Activated CD8-positive, alpha-beta memory T cell treated with anti-CD3 and anti-CD28 coated beads, Interleukin-2, amount 50 U/mL, for 1 hour (primary cell): ENCODE data around the gene FGF11.

Source experiments
- DNase-seq: peaks from one replicate; pipeline ENCODE4 v3.0.0-alpha.2; 2020; ENCODE audit errors: extremely low read depth

The FGF11 gene

GRCh38 chr17:7439462-7440112, at the start of gene FGF11:
FGF11 (plus strand) TSS chr17:7439512; CDS start chr17:7439621, 109 bp downstream.
- no peak for DNase-seq

DNA sequence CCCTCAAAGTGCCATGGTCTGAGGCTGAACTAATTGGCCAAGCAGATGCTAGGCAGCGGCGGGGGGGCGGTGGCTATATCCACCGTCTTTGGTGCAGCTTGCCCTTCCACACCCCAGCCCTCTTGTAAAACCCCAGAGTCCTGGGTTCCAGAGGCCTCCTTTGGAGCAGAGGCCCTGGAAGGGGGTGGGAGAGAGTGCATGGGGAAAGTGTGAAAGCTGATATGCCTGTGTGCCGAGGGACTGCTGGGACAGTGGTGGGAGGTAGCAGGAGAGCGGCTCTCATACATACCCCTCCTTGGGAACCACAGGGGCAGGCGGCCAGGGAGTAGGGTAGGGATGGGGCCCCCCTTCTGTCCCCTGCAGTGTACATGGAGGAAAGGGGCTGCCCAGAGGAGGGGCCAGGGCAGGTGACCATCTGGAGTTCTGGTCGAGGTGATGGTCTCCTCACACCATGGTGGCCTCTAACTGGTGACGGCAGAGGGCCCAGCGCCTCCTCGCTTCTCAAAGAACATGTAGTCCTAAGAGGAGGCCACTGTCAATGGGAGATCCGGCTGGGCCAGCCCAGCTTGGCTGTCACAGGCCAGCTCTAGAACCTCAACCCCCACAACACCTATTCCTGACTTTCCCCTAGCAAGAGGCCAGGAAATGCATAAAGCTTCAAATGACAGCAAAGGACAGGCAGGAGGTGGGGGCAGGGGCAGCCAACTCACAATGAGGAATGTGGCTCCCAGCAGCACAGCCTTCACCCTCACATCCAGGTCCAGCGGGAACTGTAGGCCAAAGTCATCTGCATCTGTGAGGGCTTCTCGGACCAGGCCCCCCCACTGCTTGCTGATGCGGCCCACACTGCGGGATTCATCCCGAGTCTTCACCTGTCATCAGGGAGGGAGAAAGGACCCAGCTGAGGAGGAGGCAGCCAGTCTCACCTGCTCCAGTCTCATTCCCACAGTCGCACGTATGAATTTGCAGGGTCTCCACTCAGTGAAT, 49.1 kb upstream of the FGF11 start:
- no peak for DNase-seq

GRCh38 chr17:7391307-7391706, 48.0 kb upstream of the FGF11 start:
- no peak for DNase-seq

DNA sequence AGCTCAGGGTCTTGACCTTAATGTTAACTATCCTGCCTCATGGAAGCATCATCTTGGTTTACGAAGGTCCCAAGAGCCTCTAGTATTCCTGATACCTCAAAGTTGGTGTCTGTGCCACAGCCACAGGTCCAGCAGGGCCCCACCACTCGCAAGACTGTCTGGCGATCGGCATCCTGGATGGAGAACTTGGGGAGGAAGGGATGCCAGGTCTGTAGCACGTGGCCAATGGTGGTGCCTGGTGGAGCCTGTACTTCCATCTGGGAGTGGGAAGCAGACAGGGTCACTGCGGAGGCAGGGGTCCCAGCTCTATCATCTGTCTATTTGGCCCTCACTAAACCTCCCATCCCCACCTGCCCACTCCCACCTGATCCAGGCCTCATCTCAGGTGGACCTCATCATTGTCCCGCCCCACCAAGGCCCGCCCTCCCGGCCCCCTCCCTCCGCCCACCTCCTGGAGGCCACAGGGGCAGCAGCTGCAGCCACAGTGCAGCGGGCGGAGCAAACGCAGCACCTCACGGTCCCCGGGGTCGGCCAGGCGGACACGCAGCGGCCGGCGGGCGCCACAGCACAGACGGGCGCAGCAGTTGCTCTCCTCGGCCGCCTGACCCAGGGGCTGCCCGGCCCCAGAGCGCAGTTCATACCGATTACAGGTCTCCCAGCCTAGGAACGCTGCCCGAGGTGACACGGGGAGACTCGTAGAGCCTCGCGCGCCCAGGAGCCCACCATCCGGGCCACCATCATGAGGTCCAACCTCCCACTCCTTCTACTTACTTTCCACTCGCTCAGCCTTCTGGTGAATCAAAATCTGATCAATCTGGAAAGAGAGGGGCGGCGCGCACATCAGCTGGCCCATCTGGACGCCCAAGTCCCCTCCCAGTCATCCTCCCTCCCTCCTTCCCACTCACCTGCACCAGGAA, 46.4 kb upstream of the FGF11 start:
- no peak for DNase-seq

DNA sequence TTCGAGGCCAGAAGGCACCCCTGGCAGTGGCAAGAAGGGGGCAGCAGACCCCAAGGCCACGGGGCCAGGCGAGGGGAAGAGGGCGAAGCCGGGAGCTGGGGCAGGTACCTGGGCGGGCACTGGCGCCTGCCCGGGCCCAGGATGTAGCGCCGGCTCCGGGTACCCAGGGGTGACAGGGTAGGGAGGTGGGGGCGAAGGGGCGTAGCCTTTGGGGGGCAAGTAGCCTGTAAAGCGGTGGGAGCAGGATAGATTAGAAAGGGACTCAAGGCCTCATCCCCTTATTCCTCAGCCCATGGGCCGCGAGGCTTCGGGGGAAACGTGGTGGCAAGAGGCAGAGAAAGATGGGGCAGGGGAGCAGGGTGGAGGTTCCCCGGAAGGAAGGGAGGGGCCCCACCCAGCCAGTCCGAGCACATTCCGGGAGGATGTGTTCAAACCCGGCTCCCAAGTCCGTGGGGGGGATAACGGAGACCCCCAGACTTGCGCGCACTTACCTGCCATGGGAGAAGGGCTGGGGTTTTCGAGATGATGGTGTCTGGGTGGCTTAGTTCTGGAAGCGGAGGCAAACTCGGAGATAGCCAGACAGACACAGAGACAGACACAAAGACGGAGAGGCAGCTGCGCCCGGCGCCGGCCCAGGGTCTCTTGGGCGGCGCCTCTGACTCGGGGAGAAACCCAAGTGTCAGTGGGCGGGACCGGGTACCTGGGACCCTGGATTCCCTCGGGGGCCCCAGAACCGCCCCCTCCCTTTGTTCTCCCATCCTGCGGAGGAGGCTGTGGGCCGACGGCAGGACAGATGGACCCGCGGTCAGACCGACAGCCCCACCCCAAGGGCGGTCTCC, 45.5 kb upstream of the FGF11 start:
- no peak for DNase-seq

GRCh38 chr17:7394452-7395191, 44.7 kb upstream of the FGF11 start, which contains the start of gene PLSCR3:
PLSCR3 (minus strand) TSS chr17:7394525; CDS start chr17:7394110, 415 bp downstream.
- DNase-seq = no peak

- no peak for DNase-seq
These were observed 43.2 kb upstream of the FGF11 start for GRCh38 chr17:7396147-7396546.

DNA sequence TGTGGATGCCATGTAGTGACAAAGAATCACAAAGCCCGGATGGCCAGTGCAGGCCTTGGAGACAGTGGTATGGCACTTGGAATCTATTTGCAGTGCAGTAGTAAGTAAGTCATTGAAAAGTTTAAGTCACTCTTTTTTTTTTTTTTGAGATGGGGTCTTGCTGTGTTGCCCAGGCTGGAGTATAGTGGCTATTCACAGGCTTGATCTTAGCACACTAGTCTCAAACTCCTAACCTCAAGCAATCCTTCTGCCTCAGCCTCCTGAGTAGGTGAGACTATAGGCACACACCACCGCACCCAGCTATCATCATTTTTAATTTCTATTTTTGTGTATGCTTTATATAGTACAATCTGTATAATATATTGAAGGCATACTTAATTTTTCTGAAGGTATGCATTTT, 40.7 kb upstream of the FGF11 start:
- DNase-seq = no peak

- DNase-seq = no peak
These were observed 36.1 kb upstream of the FGF11 start for GRCh38 chr17:7403043-7403726.

DNA sequence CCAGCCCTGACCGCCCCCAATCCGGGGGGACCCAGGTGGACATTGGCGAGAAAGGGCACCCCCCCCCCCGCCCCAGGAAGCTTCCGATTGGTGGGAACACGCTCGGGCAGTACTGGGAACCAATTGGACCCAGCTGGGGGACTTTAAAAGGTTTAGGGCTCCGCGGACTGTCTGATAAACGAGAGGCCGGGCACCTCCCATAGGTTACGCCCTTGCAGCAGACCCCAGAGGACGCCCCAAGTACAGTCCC, 35.7 kb upstream of the FGF11 start:
- no peak for DNase-seq

- DNase-seq = peak; percentile 90
These were observed 35.2 kb upstream of the FGF11 start, which contains the start of gene TMEM256 for GRCh38 chr17:7403977-7404736. TMEM256 (minus strand) TSS chr17:7404097; CDS start chr17:7404084, 13 bp downstream.

- DNase-seq = no peak
These were observed 34.5 kb upstream of the FGF11 start for GRCh38 chr17:7404737-7405349.

- DNase-seq = no peak
These were observed 33.7 kb upstream of the FGF11 start for GRCh38 chr17:7405350-7406234.

DNA sequence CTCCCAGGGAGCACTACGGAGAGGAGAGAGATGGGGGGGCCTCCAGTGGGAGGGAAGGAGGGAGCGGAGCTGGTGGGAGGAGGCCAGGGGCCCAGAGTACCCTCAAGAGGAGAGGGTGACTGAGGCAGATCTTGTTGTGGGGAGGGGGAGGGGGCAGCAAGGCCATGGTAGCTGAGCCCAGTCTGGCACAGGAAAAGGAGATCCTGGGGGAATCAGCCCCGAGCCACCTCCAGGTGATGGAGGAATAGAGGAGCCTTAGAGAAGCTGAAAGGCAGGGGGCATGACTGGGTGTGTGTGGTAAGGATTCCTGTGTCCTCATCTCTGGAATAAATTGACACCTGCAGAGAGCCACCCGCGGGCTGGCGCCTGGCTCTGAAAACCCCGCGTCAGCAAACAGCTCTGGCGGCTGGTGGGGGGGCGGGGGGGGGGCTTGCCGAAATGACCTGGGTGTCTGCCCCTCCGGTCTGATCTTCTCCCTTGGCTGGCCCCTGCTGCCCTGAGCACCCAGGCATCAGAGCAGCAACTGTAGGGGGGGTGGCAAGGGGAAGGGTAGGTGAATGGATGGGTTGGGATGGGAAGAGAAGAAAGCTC, 33.0 kb upstream of the FGF11 start:
- no peak for DNase-seq

GRCh38 chr17:7407082-7407481, 32.2 kb upstream of the FGF11 start:
- no peak for DNase-seq

DNA sequence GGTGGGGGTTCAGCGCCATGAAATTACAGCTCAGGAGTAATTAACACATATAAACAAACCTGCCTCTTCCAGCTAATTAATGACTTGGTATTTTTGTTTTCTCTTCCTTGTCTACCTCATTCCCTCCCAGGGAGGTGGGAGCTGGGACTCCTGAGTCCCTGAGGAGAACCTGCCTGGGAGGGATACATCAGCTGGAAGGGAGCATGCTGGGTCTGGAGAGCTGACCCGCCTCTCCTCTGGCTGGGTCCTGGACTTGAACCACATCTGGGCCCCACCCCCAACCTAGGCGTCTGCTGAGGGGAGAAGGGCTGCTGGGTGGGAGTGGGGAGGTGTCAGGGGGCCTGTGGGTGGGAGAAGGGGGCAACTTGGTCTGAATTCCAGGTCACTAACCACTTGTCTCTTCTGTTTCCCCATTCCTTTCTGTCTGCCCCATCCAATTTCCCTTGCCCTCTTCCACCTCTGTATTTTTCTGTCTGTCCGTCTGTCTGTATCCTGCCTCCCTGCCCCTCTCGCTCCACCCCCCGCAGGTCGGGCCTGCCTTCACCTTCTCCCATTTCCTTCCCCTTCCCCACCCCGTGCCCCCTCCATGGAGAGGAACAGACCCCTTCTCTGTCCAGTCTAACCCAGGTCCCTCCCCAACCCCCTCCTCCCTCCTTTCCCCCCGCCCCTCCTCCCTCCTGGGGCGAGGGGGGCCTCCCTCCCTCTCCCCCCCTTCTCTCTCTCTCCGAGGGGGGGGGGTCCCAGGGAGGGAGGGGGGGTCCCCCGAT, 31.6 kb upstream of the FGF11 start, which contains the start of gene NLGN2:
Gene NLGN2 (plus strand): TSS at position 361 of the 767 bp plus-strand sequence. CDS start 411 bp downstream, outside the sequence.
- no peak for DNase-seq
